Mucosa of rectum (tissue), 2 donors: Measurements from ENCODE around the gene MTHFSD.

ENCODE experiments used
- H3K27ac ChIP-seq, 2 donors: one replicate each; pipeline ENCODE4 v1.7.0; 2013; ENCODE audit warnings: inconsistent platforms in 2 of 2, low read depth in 2 of 2, low read length in 2 of 2
- H3K27me3 ChIP-seq, 2 donors: one replicate each; pipeline ENCODE4 v1.7.0; 2013; ENCODE audit warnings: low read length in 2 of 2; ENCODE audit not compliant: control insufficient read depth in 2 of 2, insufficient read depth in 2 of 2
- H3K36me3 ChIP-seq, 2 donors: one replicate each; pipeline ENCODE4 v1.7.0; 2013; ENCODE audit warnings: low read length in 2 of 2; ENCODE audit not compliant: control insufficient read depth in 2 of 2, insufficient read depth in 2 of 2
- H3K4me1 ChIP-seq, 2 donors: one replicate each; pipeline ENCODE4 v1.7.0; 2013; ENCODE audit warnings: low read length in 2 of 2, mild to moderate bottlenecking in 1 of 2; ENCODE audit not compliant: control insufficient read depth in 2 of 2, insufficient read depth in 2 of 2
- H3K4me3 ChIP-seq, 2 donors: one replicate each; pipeline ENCODE4 v1.7.0; 2013; ENCODE audit warnings: low read length in 2 of 2
- H3K9ac ChIP-seq, 2 donors: one replicate each; pipeline ENCODE4 v1.7.0; 2013; ENCODE audit warnings: low read length in 2 of 2, low read depth in 1 of 2, mild to moderate bottlenecking in 1 of 2
- H3K9me3 ChIP-seq, 2 donors: one replicate each; pipeline ENCODE4 v1.7.0; 2013; ENCODE audit warnings: low read length in 2 of 2; ENCODE audit not compliant: control insufficient read depth in 2 of 2
- donor health status: healthy.
- donor health status: Normal muscosa, but diverticular disease.

MTHFSD gene

GRCh38 chr16:86485746-86486145 lies 69.3 kb downstream of the MTHFSD start:
- H3K4me1 ChIP-seq = no peaks in the 10 kb centered on the region
- peaks cover 0 to 5% of the 10 kb centered on the region in 2 donors for H3K9me3 ChIP-seq
- H3K27ac ChIP-seq = no peak overlapping the region
- H3K9ac ChIP-seq = no peak overlapping the region
- no peak overlapping the region for H3K4me3 ChIP-seq
- H3K36me3 ChIP-seq = no peaks in the 10 kb centered on the region
- no peaks in the 10 kb centered on the region for H3K27me3 ChIP-seq

GRCh38 chr16:86484240-86484639 lies 70.8 kb downstream of the MTHFSD start:
- H3K27ac ChIP-seq = no peak overlapping the region
- no peak overlapping the region for H3K4me3 ChIP-seq
- no peaks in the 10 kb centered on the region for H3K36me3 ChIP-seq
- H3K9ac ChIP-seq = no peak overlapping the region
- no peaks in the 10 kb centered on the region for H3K27me3 ChIP-seq
- peaks cover 0 to 5% of the 10 kb centered on the region in 2 donors for H3K9me3 ChIP-seq
- H3K4me1 ChIP-seq = no peaks in the 10 kb centered on the region

- Histone ChIP-seq H3K27me3 (no peaks in the 10 kb centered on the region), H3K9me3 (peaks cover 0 to 5% of the 10 kb centered on the region in 2 donors), H3K27ac (no peak overlapping the region), H3K36me3 (no peaks in the 10 kb centered on the region), H3K9ac (no peak overlapping the region), H3K4me1 (peaks cover 0 to 2% of the 10 kb centered on the region in 2 donors), H3K4me3 (no peak overlapping the region)
These were observed 73.4 kb downstream of the MTHFSD start for GRCh38 chr16:86481607-86482006.

GRCh38 chr16:86480444-86480843 lies 74.6 kb downstream of the MTHFSD start:
- peak overlapping the region; percentile 23 to 45 for H3K27ac ChIP-seq
- no peaks in the 10 kb centered on the region for H3K36me3 ChIP-seq
- H3K4me1 ChIP-seq = peaks cover 0 to 2% of the 10 kb centered on the region in 2 donors
- H3K9ac ChIP-seq = no peak overlapping the region
- H3K27me3 ChIP-seq = no peaks in the 10 kb centered on the region
- no peak overlapping the region for H3K4me3 ChIP-seq
- H3K9me3 ChIP-seq = peaks cover 0 to 5% of the 10 kb centered on the region in 2 donors
